ENCODE measurements around the gene FAM3C.
A peak's percentile ranks its signal among the peaks of the same experiment; 100 is the strongest.

FAM3C gene

GRCh38 chr7:121376979-121377378 is 19.1 kb downstream of the FAM3C start:
- no peak for DNase-seq (ENCODE audit: low spot score)

GRCh38 chr7:121373177-121373576 is 22.9 kb downstream of the FAM3C start:
- DNase-seq (ENCODE audit: low spot score) = no peak

GRCh38 chr7:121372376-121373010 is 23.6 kb downstream of the FAM3C start:
- DNase-seq (ENCODE audit: low spot score) = no peak

GRCh38 chr7:121371883-121372282 is 24.2 kb downstream of the FAM3C start:
- DNase-seq (ENCODE audit: low spot score) = no peak

GRCh38 chr7:121371367-121371766 is 24.7 kb downstream of the FAM3C start:
- no peak for DNase-seq (ENCODE audit: low spot score)

- no peak for DNase-seq (ENCODE audit: low spot score)
These were observed 26.6 kb downstream of the FAM3C start for GRCh38 chr7:121369462-121369861.

DNA sequence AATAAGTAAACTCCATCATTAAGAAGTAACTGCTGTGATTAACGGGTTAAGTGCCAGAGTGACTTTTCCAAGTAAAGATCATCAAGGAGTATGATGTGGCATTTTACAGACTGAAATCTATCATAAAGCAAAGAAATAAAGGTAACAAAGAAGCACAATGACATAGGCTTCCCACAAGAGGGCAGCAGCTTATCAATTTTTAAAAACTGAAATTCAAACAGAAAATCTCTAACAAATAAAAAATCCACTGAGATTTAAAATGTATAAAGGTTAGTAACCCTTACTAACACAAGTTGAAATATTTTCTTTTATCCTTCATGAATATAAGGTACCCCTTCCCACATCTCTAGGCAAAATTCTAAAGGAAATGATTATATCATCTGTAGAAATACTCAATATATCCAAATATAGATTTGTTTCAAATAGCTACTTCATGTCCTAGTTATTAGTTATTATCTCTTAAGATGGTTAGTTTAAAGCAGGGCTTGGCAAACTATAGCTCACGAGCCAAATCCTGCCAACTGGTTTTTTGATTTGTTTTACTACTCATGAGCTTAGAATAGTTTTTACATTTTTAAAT is 29.2 kb downstream of the FAM3C start:
- DNase-seq (ENCODE audit: low spot score) = peak; percentile 22

DNA sequence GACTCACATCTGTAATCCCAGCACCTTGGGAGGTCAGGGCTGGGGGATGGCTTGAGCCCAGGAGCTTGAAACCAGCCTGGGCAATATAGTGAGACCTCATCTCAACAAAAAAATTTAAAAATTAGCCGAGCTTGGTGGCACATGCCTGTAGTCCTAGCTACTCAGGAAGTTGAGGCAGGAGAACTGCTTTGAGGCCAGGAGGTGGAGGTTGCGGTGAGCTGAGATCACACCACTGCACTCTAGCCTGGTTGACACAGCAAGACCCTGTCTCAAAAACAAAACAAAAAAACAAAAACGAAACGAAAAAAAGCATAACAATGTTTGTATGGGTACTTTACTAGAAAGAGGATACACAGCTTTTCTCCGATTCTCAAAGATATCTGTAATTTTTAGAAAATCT is 35.5 kb downstream of the FAM3C start:
- no peak for DNase-seq (ENCODE audit: low spot score)

- DNase-seq (ENCODE audit: low spot score) = no peak
These were observed 40.5 kb downstream of the FAM3C start for GRCh38 chr7:121355574-121355973.

- DNase-seq (ENCODE audit: low spot score) = no peak
These were observed 43.8 kb downstream of the FAM3C start for GRCh38 chr7:121352323-121352722.

DNA sequence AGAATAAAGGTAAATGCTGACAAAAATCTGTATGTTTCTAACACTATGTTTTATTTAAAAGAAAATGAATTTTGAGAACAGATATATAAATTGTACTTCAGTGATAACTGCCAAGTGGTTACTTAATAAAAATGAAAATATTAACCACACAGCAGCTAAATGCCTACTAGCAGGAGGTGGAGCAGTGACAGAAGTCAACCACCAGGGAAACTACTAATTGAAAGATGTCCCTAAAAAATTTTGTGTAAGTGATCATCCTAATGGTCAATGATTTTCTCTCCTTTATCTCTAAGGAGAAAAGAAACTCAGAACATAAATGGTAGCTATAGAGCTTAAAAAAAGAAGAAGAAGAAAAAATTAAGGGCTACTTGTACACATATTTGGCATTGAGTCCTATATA is 44.4 kb downstream of the FAM3C start:
- no peak for DNase-seq (ENCODE audit: low spot score)

GRCh38 chr7:121344497-121344896 is 51.6 kb downstream of the FAM3C start:
- no peak for DNase-seq (ENCODE audit: low spot score)

GRCh38 chr7:121344093-121344492 is 52.0 kb downstream of the FAM3C start:
- no peak for DNase-seq (ENCODE audit: low spot score)

GRCh38 chr7:121343302-121343701 is 52.8 kb downstream of the FAM3C start:
- DNase-seq (ENCODE audit: low spot score) = no peak

GRCh38 chr7:121342631-121343030 is 53.5 kb downstream of the FAM3C start:
- no peak for DNase-seq (ENCODE audit: low spot score)

- no peak for DNase-seq (ENCODE audit: low spot score)
These were observed 54.2 kb downstream of the FAM3C start for GRCh38 chr7:121341933-121342332.

DNA sequence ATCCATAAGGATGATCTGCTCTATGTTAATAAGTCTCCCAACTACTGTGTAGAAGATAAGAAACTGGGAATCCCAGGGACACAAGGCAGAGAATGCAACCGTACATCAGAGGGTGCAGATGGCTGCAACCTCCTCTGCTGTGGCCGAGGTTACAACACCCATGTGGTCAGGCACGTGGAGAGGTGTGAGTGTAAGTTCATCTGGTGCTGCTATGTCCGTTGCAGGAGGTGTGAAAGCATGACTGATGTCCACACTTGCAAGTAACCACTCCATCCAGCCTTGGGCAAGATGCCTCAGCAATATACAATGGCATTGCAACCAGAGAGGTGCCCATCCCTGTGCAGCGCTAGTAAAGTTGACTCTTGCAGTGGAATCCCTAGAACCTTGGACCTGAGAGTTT is 57.0 kb downstream of the FAM3C start:
- no peak for DNase-seq (ENCODE audit: low spot score)

- DNase-seq (ENCODE audit: low spot score) = no peak
These were observed 58.7 kb downstream of the FAM3C start for GRCh38 chr7:121337398-121337797.

- no peak for DNase-seq (ENCODE audit: low spot score)
These were observed 59.5 kb downstream of the FAM3C start for GRCh38 chr7:121336579-121336978.

- no peak for DNase-seq (ENCODE audit: low spot score)
These were observed 61.0 kb downstream of the FAM3C start for GRCh38 chr7:121334875-121335648.

- no peak for DNase-seq (ENCODE audit: low spot score)
These were observed 61.7 kb downstream of the FAM3C start for GRCh38 chr7:121334376-121334775.

DNA sequence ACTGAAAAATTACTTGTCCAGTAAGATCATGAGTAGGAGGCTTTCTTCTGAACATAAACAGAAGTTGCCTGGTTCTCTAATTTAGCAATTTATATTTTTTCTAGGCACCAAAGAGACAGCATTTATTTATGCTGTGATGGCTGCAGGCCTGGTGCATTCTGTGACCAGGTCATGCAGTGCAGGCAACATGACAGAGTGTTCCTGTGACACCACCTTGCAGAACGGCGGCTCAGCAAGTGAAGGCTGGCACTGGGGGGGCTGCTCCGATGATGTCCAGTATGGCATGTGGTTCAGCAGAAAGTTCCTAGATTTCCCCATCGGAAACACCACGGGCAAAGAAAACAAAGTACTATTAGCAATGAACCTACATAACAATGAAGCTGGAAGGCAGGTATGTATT is 64.5 kb downstream of the FAM3C start:
- no peak for DNase-seq (ENCODE audit: low spot score)

- no peak for DNase-seq (ENCODE audit: low spot score)
These were observed 65.1 kb downstream of the FAM3C start for GRCh38 chr7:121331048-121331447.
